Naive thymus-derived CD4-positive, alpha-beta T cell (primary cell): ENCODE measurements around the gene RNF182. TPM values are rescaled to one million over a fixed set of nuclear protein-coding genes. Genes with fewer than 3 reads are reported as not detected.
A peak's percentile ranks its signal among the peaks of the same experiment; 100 is the strongest.

Source experiments
- ATAC-seq: fragments of 150-1000 bp; cut with Tn5 transposase; 2 replicates; pipeline ENCODE4 v1.10.0; 2021; ENCODE audit warnings: mild to moderate bottlenecking, moderate library complexity
- CTCF ChIA-PET: fragments of 350-600 bp; sonication (Branson Sonifier 250); formaldehyde crosslinking; loops from one replicate; lab custom pipeline; 2021; ENCODE audit warnings: antibody characterized with exemption; lab: Charles Lee
- POLR2A ChIA-PET: fragments of 350-600 bp; sonication (Branson Sonifier 250); formaldehyde crosslinking; loops from one replicate; lab custom pipeline; 2021; ENCODE audit warnings: antibody characterized with exemption, inconsistent platforms; lab: Charles Lee
- DNase-seq, 9 donors: peaks; one replicate each; pipeline versions ENCODE4 v3.0.0 to v3.0.0-alpha.2; 2020 to 2022; ENCODE audit warnings: mixed read lengths in 1 of 9
- H3K27ac ChIP-seq: one replicate; pipeline ENCODE4 v1.7.0; 2013; ENCODE audit warnings: mild to moderate bottlenecking, low read depth, low read length, moderate library complexity
- H3K27me3 ChIP-seq, 2 donors: one replicate each; pipeline ENCODE4 v1.7.0; 2013; ENCODE audit warnings: low read length in 2 of 2, mild to moderate bottlenecking in 2 of 2, moderate library complexity in 2 of 2; ENCODE audit not compliant: control insufficient read depth in 2 of 2, insufficient read depth in 2 of 2
- H3K36me3 ChIP-seq, 3 experiments: 1 replicate in 2 of 3; 2 replicates in 1 of 3; pipeline ENCODE4 v1.7.0; 2013; ENCODE audit warnings: low read length in 3 of 3, mild to moderate bottlenecking in 3 of 3, moderate library complexity in 1 of 3; ENCODE audit not compliant: insufficient read depth in 3 of 3, control insufficient read depth in 2 of 3
- H3K4me1 ChIP-seq, 2 donors: one replicate each; pipeline ENCODE4 v1.7.0; 2013; ENCODE audit warnings: low read length in 2 of 2, mild to moderate bottlenecking in 2 of 2, moderate library complexity in 1 of 2; ENCODE audit not compliant: control insufficient read depth in 2 of 2, insufficient read depth in 2 of 2
- H3K4me3 ChIP-seq: 2 replicates; pipeline ENCODE4 v1.7.0; 2013; ENCODE audit warnings: mild to moderate bottlenecking, low read length
- H3K9me3 ChIP-seq, 3 experiments: 1 replicate in 2 of 3; 2 replicates in 1 of 3; pipeline ENCODE4 v1.7.0; 2013; ENCODE audit warnings: low read length in 3 of 3; ENCODE audit not compliant: control insufficient read depth in 2 of 3
- H3K27ac Mint-ChIP-seq, 9 donors: one replicate each; pipeline ENCODE4 v1.8.0; 2020 to 2022; ENCODE audit warnings: mixed read lengths in 9 of 9, mild to moderate bottlenecking in 8 of 9, moderate library complexity in 5 of 9, inconsistent platforms in 2 of 9
- H3K27me3 Mint-ChIP-seq, 5 donors: one replicate each; pipeline ENCODE4 v1.8.0; 2021 to 2022; ENCODE audit warnings: mixed read lengths in 5 of 5, mild to moderate bottlenecking in 1 of 5
- H3K36me3 Mint-ChIP-seq, 5 donors: one replicate each; pipeline ENCODE4 v1.8.0; 2020 to 2022; ENCODE audit warnings: mixed read lengths in 5 of 5, mild to moderate bottlenecking in 3 of 5, inconsistent platforms in 1 of 5
- H3K4me1 Mint-ChIP-seq, 7 donors: one replicate each; pipeline ENCODE4 v1.8.0; 2020 to 2022; ENCODE audit warnings: mixed read lengths in 7 of 7, mild to moderate bottlenecking in 3 of 7, inconsistent platforms in 1 of 7
- H3K4me3 Mint-ChIP-seq, 10 donors: one replicate each; pipeline ENCODE4 v1.8.0; 2020 to 2022; ENCODE audit warnings: mild to moderate bottlenecking in 10 of 10, mixed read lengths in 10 of 10, moderate library complexity in 6 of 10, inconsistent platforms in 2 of 10
- H3K9me3 Mint-ChIP-seq, 11 donors: one replicate each; pipeline ENCODE4 v1.8.0; 2020 to 2022; ENCODE audit warnings: mixed read lengths in 11 of 11, mild to moderate bottlenecking in 4 of 11, inconsistent platforms in 1 of 11, moderate library complexity in 1 of 11
- intact Hi-C, 2 donors: fragments of 100-400 bp; cut with micrococcal nuclease; formaldehyde crosslinking; loops; one replicate each; pipeline ENCODE4 v1.15.1; 2023
- polyA plus RNA-seq, 2 donors: library from polyadenylated mRNA; unstranded; fragments of 300-500 nt; fragmentation: Illumina TruSeq; gene quantifications; one replicate each; pipeline ENCODE4 v1.2.3, GENCODE V29; 2021
- total RNA-seq, 6 experiments: library from RNA in 5 of 6; stranded (reverse) in 5 of 6; gene quantifications; 1 replicate in 5 of 6; 2 replicates in 1 of 6; pipeline ENCODE4 v1.2.3 and lab custom pipeline; 2021 to 2026

RNF182 gene
- total and polyA plus RNA-seq, 7 experiments from 2014 or later: not detected

DNA sequence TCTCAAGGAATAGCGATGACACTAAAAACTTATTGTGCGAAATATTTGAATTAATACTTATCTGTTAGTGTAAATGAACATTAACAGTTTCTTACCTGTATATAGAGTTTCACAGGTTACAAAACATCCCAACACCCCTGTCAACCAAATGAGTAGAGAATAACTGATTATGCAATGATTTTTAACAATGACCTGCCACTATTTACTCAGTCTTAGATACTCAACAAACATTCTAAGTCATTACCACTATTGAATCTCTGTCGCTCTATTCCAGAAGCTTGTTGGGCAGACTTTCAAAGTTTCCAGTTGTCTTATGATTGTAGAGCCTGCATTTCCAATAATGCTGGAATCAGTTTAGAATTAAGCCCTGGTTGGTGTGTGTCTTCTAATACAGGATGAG is 85.5 kb downstream of the RNF182 start:
- no peak for DNase-seq
- Mint-ChIP-seq H3K9me3 (peaks cover 0 to 4% (median 0%) of the 10 kb centered on the region in 11 donors), H3K4me1 (peaks cover 0 to 2% (median 0%) of the 10 kb centered on the region in 7 donors), H3K4me3 (no peak overlapping the region), H3K27ac (no peak overlapping the region), H3K36me3 (peaks cover 0 to 4% (median 0%) of the 10 kb centered on the region in 5 donors), H3K27me3 (peaks cover 10 to 34% (median 19%) of the 10 kb centered on the region in 5 donors)
- ChIA-PET POLR2A (no interaction called here), CTCF (no interaction called here)
- intact Hi-C loops: no loop called here
- Histone ChIP-seq H3K36me3 (no peaks in the 10 kb centered on the region), H3K27ac (no peak overlapping the region), H3K4me3 (no peak overlapping the region), H3K4me1 (no peaks in the 10 kb centered on the region), H3K27me3 (no peaks in the 10 kb centered on the region), H3K9me3 (no peaks in the 10 kb centered on the region)
- no peak for ATAC-seq

DNA sequence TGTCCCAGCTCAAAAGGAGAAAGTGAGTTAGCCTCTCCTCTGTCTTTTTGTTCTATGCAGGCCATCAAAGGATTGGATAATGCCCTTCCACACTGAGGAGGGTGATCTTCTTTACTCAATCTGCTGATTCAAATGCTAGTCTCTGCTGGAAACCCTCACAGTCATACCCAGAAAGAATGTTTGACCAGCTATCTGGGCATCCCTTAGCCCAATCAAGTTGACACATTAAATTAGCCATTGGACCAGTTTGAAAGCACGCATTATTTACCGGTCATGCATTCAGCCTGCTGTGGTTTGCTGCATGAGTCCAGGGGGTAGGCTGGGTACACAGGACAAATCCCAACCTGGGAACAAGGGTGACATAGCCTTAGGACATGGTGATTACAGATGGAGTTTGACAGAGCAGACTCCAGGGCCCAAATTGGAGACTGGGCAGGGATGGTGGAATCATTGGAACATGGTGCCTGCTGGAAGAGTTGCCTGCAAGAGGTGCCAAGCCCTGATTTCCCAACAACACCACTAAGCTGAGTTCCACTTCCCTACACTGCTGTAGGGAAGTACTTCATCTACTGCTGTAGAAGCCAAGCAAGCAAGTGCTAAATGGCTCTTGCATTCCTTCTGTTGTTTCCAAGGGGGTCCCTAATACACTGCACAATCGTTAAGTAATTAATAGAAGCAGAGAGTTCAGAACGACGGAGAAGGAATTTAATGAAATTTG is 87.7 kb downstream of the RNF182 start:
- Mint-ChIP-seq H3K9me3 (peaks cover 0 to 4% (median 0%) of the 10 kb centered on the region in 11 donors), H3K36me3 (peaks cover 0 to 4% (median 0%) of the 10 kb centered on the region in 5 donors), H3K4me3 (no peak overlapping the region), H3K4me1 (peaks cover 0 to 2% (median 0%) of the 10 kb centered on the region in 7 donors), H3K27ac (no peak overlapping the region), H3K27me3 (peaks cover 11 to 30% (median 19%) of the 10 kb centered on the region in 5 donors)
- Histone ChIP-seq H3K36me3 (no peaks in the 10 kb centered on the region), H3K9me3 (no peaks in the 10 kb centered on the region), H3K4me3 (no peak overlapping the region), H3K27me3 (no peaks in the 10 kb centered on the region), H3K4me1 (no peaks in the 10 kb centered on the region), H3K27ac (no peak overlapping the region)
- intact Hi-C loops: no loop called here
- ChIA-PET POLR2A (no interaction called here), CTCF (no interaction called here)
- ATAC-seq: peak; percentile 40
- no peak for DNase-seq

DNA sequence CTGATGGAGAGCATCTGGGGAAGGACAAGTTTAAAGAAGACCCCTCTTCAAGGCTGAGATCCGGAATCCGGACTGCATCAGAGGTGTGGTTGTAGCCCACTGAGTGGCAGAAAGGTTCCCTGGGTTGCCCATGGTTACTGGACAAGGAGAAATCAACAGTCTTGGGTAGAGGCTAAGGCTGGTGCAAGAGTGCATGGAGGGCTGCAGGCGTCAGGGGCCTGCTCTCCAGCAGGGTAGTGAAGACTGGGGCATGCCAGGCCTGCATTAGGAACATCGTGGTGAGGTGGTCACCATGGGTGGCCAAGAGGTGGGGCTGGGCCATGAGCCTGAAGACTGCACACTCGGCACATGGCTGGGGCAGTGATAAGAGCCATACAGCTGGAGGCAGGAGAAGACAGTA is 91.2 kb downstream of the RNF182 start:
- peaks cover 10 to 20% (median 19%) of the 10 kb centered on the region in 5 donors for H3K27me3 Mint-ChIP-seq
- no peaks in the 10 kb centered on the region for H3K27me3 ChIP-seq
- H3K36me3 Mint-ChIP-seq: peaks cover 0 to 4% (median 0%) of the 10 kb centered on the region in 5 donors
- no peak overlapping the region for H3K4me3 ChIP-seq
- no peaks in the 10 kb centered on the region for H3K9me3 ChIP-seq
- no peaks in the 10 kb centered on the region for H3K36me3 ChIP-seq
- H3K4me1 ChIP-seq: no peaks in the 10 kb centered on the region
- CTCF ChIA-PET: no interaction called here
- H3K4me3 Mint-ChIP-seq: no peak overlapping the region
- ATAC-seq (no peak), DNase-seq (no peak)
- intact Hi-C loops: no loop called here
- H3K9me3 Mint-ChIP-seq: peaks cover 0 to 4% (median 0%) of the 10 kb centered on the region in 11 donors
- POLR2A ChIA-PET: no interaction called here
- peaks cover 0 to 2% (median 0%) of the 10 kb centered on the region in 7 donors for H3K4me1 Mint-ChIP-seq
- no peak overlapping the region for H3K27ac Mint-ChIP-seq
- no peak overlapping the region for H3K27ac ChIP-seq

DNA sequence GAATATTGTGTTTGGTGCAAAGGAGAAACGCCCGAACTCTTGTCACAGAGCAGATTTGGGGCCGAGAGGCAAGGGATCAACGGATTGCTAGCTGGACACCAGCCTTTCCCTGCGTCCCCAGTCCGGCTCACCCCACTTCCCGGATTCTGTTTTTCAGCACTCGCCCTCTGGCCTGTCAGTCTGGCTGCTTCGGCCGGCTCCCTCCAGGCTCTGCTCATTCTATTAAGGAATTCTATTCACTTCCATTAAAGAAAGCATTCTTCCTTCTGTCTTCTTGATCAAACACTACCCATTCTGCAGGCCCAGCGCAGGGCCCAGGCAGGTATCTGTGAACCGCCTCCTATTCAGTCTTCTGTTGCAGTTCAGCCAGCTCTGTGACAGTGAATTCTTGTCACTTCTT is 91.7 kb downstream of the RNF182 start:
- peaks cover 10 to 19% (median 16%) of the 10 kb centered on the region in 5 donors for H3K27me3 Mint-ChIP-seq
- H3K27ac ChIP-seq: no peak overlapping the region
- no peaks in the 10 kb centered on the region for H3K36me3 ChIP-seq
- CTCF ChIA-PET: no interaction called here
- H3K27ac Mint-ChIP-seq: no peak overlapping the region
- DNase-seq (no peak), ATAC-seq (no peak)
- POLR2A ChIA-PET: no interaction called here
- H3K36me3 Mint-ChIP-seq: peaks cover 0 to 4% (median 0%) of the 10 kb centered on the region in 5 donors
- peaks cover 0 to 3% (median 0%) of the 10 kb centered on the region in 11 donors for H3K9me3 Mint-ChIP-seq
- no peak overlapping the region for H3K4me3 Mint-ChIP-seq
- H3K27me3 ChIP-seq: no peaks in the 10 kb centered on the region
- peaks cover 0 to 2% (median 0%) of the 10 kb centered on the region in 7 donors for H3K4me1 Mint-ChIP-seq
- H3K4me3 ChIP-seq: no peak overlapping the region
- no peaks in the 10 kb centered on the region for H3K4me1 ChIP-seq
- intact Hi-C loops: no loop called here
- no peaks in the 10 kb centered on the region for H3K9me3 ChIP-seq

DNA sequence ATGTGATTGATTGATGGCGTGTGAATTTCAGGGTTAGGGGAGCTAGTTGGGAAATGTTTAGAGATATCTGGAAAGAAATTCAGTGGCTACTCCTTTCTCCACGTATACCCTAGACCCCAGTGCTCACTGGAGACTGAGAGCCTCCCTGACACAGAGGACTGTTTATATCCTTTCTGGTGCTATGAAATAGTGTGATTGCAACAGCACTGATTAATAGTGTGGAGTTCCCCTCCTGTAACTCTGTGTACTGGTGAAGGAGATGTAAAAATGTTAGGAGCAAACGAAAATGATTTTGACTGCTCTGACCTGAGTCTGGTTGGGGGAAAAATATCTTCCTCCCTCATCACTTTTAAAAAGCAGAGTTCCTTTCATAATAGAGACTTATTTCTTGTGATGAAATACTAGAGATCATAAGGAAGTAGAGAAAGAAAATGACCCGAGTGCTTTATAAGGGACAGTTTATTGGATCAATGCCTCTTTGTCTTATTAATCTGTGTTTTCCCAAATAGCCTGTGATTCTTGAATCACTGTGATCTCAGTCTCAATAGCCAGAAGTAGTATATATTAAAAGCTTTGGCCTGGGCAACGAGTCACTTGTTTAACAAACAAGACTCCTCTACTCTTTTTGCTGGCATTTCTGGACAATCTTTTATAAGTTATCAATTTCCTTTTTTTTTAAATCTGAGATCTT is 92.3 kb downstream of the RNF182 start:
- DNase-seq (no peak), ATAC-seq (no peak)
- intact Hi-C loops: no loop called here
- Mint-ChIP-seq H3K36me3 (peaks cover 0 to 4% (median 0%) of the 10 kb centered on the region in 5 donors), H3K4me3 (no peak overlapping the region), H3K27me3 (peaks cover 10 to 19% (median 13%) of the 10 kb centered on the region in 5 donors), H3K9me3 (peaks cover 0 to 2% (median 0%) of the 10 kb centered on the region in 11 donors), H3K4me1 (peaks cover 0 to 2% (median 0%) of the 10 kb centered on the region in 7 donors), H3K27ac (no peak overlapping the region)
- no peaks in the 10 kb centered on the region for H3K36me3 ChIP-seq
- no peaks in the 10 kb centered on the region for H3K9me3 ChIP-seq
- ChIA-PET CTCF (interaction anchor here (0.6 kb wide), 1 partner anchor 21 kb away, joined by 3 read pairs; no protein-coding TSS in a partner anchor), POLR2A (no interaction called here)
- no peaks in the 10 kb centered on the region for H3K4me1 ChIP-seq
- H3K27me3 ChIP-seq: no peaks in the 10 kb centered on the region
- H3K27ac ChIP-seq: no peak overlapping the region
- H3K4me3 ChIP-seq: no peak overlapping the region

DNA sequence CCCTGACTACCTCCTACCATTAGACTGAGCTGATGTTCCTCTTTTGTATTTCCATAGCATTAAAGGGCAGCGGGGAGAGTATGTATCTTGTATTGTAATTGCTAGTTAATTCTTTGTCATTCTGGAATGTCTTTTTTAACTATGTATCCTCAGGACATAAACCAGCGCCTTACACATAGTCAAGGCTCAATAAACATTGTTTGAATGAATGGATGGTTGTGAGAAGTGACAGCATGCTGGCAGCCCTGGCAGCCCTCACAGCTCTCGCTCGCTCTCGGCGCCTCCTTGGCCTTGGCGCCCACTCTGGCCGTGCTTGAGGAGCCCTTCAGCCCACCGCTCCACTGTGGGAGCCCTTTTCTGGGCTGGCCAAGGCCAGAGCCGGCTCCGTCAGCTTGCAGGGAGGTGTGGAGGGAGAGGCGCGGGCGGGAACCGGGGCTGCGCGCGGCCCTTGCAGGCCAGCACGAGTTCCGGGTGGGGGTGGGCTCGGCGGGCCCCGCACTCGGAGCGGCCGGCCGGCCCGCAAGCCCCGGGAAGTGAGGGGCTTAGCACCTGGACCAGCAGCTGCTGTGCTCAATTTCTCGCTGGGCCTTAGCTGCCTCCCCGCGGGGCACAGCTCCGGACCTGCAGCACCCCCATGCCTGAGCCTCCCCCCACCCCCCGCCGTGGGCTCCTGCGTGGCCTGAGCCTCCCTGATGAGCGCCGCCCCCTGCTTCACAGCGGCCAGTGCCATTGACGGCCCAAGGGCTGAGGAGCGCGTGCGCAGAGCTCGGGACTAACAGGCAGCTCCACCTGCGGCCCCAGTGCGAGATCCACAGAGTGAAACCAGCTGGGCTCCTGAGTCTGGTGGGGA is 93.1 kb downstream of the RNF182 start:
- Mint-ChIP-seq H3K36me3 (peaks cover 0 to 4% (median 0%) of the 10 kb centered on the region in 5 donors), H3K4me3 (no peak overlapping the region), H3K9me3 (peaks cover 0 to 2% (median 0%) of the 10 kb centered on the region in 11 donors), H3K27ac (no peak overlapping the region), H3K27me3 (peaks cover 9 to 19% (median 13%) of the 10 kb centered on the region in 5 donors), H3K4me1 (peaks cover 0 to 2% (median 0%) of the 10 kb centered on the region in 7 donors)
- H3K4me1 ChIP-seq: no peaks in the 10 kb centered on the region
- ATAC-seq (no peak), DNase-seq (no peak)
- no peaks in the 10 kb centered on the region for H3K36me3 ChIP-seq
- no peak overlapping the region for H3K27ac ChIP-seq
- H3K27me3 ChIP-seq: no peaks in the 10 kb centered on the region
- H3K4me3 ChIP-seq: no peak overlapping the region
- H3K9me3 ChIP-seq: no peaks in the 10 kb centered on the region
- CTCF ChIA-PET: interaction anchor here (0.6 kb wide), 1 partner anchor 20 kb away, joined by 3 read pairs; no protein-coding TSS in a partner anchor
- intact Hi-C loops: no loop called here
- POLR2A ChIA-PET: no interaction called here
